ENCODE measurements around the gene GRIA1.

- TF ChIP-seq CTCF (IDR thresholded peaks at IDR 0.05) = no peak
- no peak for TF ChIP-seq POLR2AphosphoS5 (IDR thresholded peaks at IDR 0.05)
- no peak for TF ChIP-seq POLR2A (IDR thresholded peaks at IDR 0.05; ENCODE audit: low read depth)
Measured at GRCh38 chr5:153831973-153832372, 341.5 kb downstream of the GRIA1 start.
